NB4 (cell line): Measurements from ENCODE around the gene TPD52L1.

Experiments
- MYC ChIP-seq: IDR thresholded peaks from 2 replicates; pipeline ENCODE4 v1.6.1; 2011; ENCODE audit warnings: low read depth, low read length
- POLR2A ChIP-seq: IDR thresholded peaks from 2 replicates; pipeline ENCODE4 v1.6.1; 2011; ENCODE audit warnings: mild to moderate bottlenecking; ENCODE audit not compliant: insufficient read length; ENCODE audit errors: extremely low read depth
- TF ChIP-seq, protein P1 (sequence below): IDR thresholded peaks from one replicate; pipeline ENCODE4 v1.5.1; 2012; ENCODE audit warnings: low read depth, low read length
- TF ChIP-seq, protein P2 (sequence below): IDR thresholded peaks from 2 replicates; pipeline ENCODE4 v1.6.1; 2011; ENCODE audit warnings: low read depth, low read length

- TF ChIP-seq, protein P1, sequence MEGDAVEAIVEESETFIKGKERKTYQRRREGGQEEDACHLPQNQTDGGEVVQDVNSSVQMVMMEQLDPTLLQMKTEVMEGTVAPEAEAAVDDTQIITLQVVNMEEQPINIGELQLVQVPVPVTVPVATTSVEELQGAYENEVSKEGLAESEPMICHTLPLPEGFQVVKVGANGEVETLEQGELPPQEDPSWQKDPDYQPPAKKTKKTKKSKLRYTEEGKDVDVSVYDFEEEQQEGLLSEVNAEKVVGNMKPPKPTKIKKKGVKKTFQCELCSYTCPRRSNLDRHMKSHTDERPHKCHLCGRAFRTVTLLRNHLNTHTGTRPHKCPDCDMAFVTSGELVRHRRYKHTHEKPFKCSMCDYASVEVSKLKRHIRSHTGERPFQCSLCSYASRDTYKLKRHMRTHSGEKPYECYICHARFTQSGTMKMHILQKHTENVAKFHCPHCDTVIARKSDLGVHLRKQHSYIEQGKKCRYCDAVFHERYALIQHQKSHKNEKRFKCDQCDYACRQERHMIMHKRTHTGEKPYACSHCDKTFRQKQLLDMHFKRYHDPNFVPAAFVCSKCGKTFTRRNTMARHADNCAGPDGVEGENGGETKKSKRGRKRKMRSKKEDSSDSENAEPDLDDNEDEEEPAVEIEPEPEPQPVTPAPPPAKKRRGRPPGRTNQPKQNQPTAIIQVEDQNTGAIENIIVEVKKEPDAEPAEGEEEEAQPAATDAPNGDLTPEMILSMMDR, result no peak
- TF ChIP-seq POLR2A (no peak), MYC (no peak)
- TF ChIP-seq, protein P2, sequence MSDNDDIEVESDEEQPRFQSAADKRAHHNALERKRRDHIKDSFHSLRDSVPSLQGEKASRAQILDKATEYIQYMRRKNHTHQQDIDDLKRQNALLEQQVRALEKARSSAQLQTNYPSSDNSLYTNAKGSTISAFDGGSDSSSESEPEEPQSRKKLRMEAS, result no peak
Measured at GRCh38 chr6:125231574-125232343, 78.2 kb downstream of the TPD52L1 start.
